Activated CD8-positive, alpha-beta memory T cell treated with anti-CD3 and anti-CD28 coated beads, Interleukin-2, amount 10 ng/mL, durations not matched to agents 7 days and 5 days (primary cell): Measurements from ENCODE around the gene PRKCB. TPM values are rescaled to one million over a fixed set of nuclear protein-coding genes. Genes with fewer than 3 reads are reported as not detected.
A peak's percentile ranks its signal among the peaks of the same experiment; 100 is the strongest.

Source experiments
- ATAC-seq: fragments of 150-1000 bp; cut with Tn5 transposase; one replicate; pipeline ENCODE4 v1.10.0; 2021; ENCODE audit warnings: moderate library complexity
- CTCF ChIA-PET: fragments of 350-600 bp; sonication (Branson Sonifier 250); formaldehyde crosslinking; loops from one replicate; lab custom pipeline; 2021; ENCODE audit warnings: antibody characterized with exemption; lab: Charles Lee
- DNase-seq: peaks from one replicate; pipeline ENCODE4 v3.0.0-alpha.2; 2020
- H3K27ac Mint-ChIP-seq: one replicate; pipeline ENCODE4 v1.8.0; 2021; ENCODE audit warnings: mild to moderate bottlenecking, mixed read lengths
- H3K27me3 Mint-ChIP-seq: one replicate; pipeline ENCODE4 v1.8.0; 2021; ENCODE audit warnings: mixed read lengths
- H3K36me3 Mint-ChIP-seq: one replicate; pipeline ENCODE4 v1.8.0; 2021; ENCODE audit warnings: mild to moderate bottlenecking, mixed read lengths
- H3K4me1 Mint-ChIP-seq: one replicate; pipeline ENCODE4 v1.8.0; 2021; ENCODE audit warnings: mixed read lengths
- H3K4me3 Mint-ChIP-seq: one replicate; pipeline ENCODE4 v1.8.0; 2021; ENCODE audit warnings: mild to moderate bottlenecking, moderate library complexity, mixed read lengths
- H3K9me3 Mint-ChIP-seq: one replicate; pipeline ENCODE4 v1.8.0; 2022; ENCODE audit warnings: low read depth, mixed read lengths
- microRNA-seq: library from miRNA; unstranded; fragments of <30 nt; microRNA quantifications from one replicate; pipeline ENCODE4 v1.2.0, GENCODE V29; 2022
- total RNA-seq, 2 experiments: library from RNA; stranded (reverse); gene quantifications; one replicate each; pipeline ENCODE4 v1.2.3, GENCODE V29; 2021

The PRKCB gene
- total RNA-seq, 2 experiments from 2014 or later: 98.5 to 125 TPM

DNA sequence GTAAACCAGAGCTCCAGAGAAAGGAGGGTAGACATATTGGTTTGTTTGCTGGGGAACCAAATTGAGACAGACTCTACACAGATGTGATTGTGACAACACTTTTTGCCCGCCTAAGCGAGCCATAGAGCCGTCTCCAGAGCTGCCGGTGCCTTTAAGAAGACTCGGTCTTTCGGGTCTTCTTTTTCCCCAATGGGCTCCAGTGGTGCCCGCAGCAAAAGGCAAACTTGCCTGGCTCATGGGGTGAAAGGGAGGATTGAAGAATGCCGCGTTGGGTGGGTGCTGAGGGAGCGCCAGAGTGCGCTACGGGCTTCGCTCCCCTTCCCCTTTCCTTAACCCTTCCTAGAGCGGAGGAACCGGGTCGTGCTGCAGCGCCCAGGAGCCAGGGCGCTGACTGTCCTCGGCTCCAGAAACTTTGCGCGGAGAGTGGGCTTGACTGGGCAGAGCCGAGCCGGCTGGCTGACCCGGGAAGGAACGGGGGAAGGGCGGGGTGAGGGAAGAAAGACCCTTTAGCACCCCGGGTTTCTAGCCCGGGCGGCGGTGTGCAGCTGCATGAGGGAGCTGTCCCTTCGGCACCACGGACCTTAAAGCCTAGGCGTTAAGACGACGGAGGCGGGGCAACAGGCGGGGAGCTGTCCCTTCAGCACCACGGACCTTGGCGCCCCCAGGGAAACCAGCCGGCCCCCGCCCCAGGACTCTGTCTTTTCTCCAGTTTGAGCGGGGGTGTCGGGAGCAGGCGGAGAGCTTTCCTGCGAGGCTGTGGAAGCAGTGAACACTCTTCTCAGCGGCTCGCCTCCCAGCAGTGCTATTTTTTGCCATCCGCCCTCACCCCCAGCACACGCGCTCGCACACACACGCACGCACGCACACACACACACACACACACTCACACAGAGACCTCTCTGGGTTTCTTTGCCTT, 419.9 kb downstream of the PRKCB start, which contains the start of gene CACNG3:
CACNG3 (plus strand) TSS at position 880 of the 916 bp plus-strand sequence. CDS start 420 bp downstream, outside the sequence.
- H3K27me3 Mint-ChIP-seq: peaks cover 65% of the 10 kb centered on the region
- peak; percentile 88 for ATAC-seq
- H3K4me3 Mint-ChIP-seq: no peak within 1 kb of the TSS
- peak; percentile 83 for DNase-seq
- H3K4me1 Mint-ChIP-seq: no peaks in the 10 kb centered on the region
- no peaks in the 10 kb centered on the region for H3K9me3 Mint-ChIP-seq
- no peaks in the 10 kb centered on the region for H3K36me3 Mint-ChIP-seq
- CTCF ChIA-PET: interaction anchor here (0.6 to 1.8 kb wide), 6 partner anchors 185 to 452 kb away, joined by 3 to 6 read pairs (median 4); no protein-coding TSS in a partner anchor
- no peak within 1 kb of the TSS for H3K27ac Mint-ChIP-seq

DNA sequence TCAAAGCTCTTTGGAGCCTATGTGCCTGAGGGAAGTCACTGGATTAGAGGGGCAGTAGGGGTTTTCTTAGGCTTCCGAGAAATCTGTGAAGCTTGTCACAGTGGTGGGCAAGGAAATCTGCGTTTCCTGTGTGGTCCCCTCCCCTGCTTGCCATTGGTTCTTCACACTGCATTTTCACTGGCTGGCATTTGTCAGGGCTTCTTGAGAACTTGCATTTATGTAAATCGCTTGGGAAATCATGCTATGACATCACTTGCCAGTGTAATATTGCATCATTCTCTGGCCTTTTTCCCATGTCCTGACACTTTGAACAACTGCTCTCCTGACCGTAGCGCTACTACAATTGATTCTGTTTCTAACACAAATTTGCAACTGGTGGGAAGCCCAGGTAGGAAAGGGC, 422.2 kb downstream of the PRKCB start:
- CTCF ChIA-PET: no interaction called here
- Mint-ChIP-seq H3K27me3 (peaks cover 65% of the 10 kb centered on the region), H3K36me3 (no peaks in the 10 kb centered on the region), H3K4me3 (no peak overlapping the region), H3K27ac (no peak overlapping the region), H3K4me1 (no peaks in the 10 kb centered on the region), H3K9me3 (no peaks in the 10 kb centered on the region)
- no peak for ATAC-seq
- DNase-seq: no peak

DNA sequence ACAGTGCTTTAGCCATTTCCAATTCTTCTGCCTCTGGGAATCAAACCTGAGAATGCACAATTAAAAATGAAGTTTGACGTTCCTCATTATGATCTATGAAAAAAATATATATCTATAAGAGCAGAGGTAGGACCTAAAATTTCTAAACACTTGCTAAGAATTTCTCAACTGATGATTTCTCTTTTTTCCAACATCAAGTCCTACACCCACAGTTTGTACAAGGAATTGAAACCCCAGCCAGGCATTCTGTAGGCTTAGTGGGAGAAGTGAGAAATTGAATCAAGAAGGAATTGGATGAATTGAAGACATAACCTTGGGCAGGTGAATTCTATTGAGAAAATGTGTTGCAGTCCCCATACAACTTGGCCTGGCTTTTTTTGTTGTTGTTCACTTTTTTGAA, 423.0 kb downstream of the PRKCB start:
- Mint-ChIP-seq H3K4me3 (no peak overlapping the region), H3K36me3 (no peaks in the 10 kb centered on the region), H3K27me3 (peaks cover 59% of the 10 kb centered on the region), H3K27ac (no peak overlapping the region), H3K9me3 (no peaks in the 10 kb centered on the region), H3K4me1 (no peaks in the 10 kb centered on the region)
- ATAC-seq (no peak), DNase-seq (no peak)
- CTCF ChIA-PET: no interaction called here

DNA sequence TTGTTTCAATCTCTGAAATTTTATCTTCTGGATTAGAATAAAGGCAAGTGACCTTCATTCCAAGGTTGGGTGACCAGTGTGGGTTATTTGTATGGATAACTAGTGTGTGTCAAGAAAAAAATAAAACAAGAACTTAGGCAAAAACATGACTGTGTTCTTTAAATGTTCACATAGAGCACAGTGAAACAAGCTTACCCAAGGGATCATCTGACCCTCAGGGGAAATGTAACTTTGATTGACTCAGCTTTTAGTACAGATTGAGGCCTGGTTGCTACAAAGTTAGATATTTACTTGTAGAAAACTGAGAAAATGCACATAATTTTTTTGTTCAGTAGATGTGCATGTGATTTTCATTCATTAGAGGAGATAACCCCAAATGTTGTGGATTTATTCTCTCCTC, 427.0 kb downstream of the PRKCB start:
- Mint-ChIP-seq H3K27me3 (peaks cover 20% of the 10 kb centered on the region), H3K4me3 (no peak overlapping the region), H3K9me3 (no peaks in the 10 kb centered on the region), H3K27ac (no peak overlapping the region), H3K36me3 (no peaks in the 10 kb centered on the region), H3K4me1 (no peaks in the 10 kb centered on the region)
- DNase-seq (no peak), ATAC-seq (no peak)
- CTCF ChIA-PET: no interaction called here

Small RNAs within 50 kb of the gene (microRNA-seq; reads per million reads assigned to microRNA genes)
- gene MIR1273H: not detected

Other genes with a start within 250 kb of the PRKCB start
- 100 to 1,000 TPM in 1 of 2 experiments, 10 to 100 TPM in 1; 90.2 to 111 TPM for gene NDUFAB1, start 239.7 kb upstream of the PRKCB start, total RNA-seq
- gene PALB2, start 194.7 kb upstream of the PRKCB start, total RNA-seq: 10 to 100 TPM; 23.0 to 26.4 TPM
- gene DCTN5, start 194.5 kb upstream of the PRKCB start, total RNA-seq: 10 to 100 TPM; 80.4 to 95.9 TPM
- gene PLK1, start 157.1 kb upstream of the PRKCB start, total RNA-seq: 100 to 1,000 TPM; 132 to 135 TPM
- gene ERN2, start 122.8 kb upstream of the PRKCB start, total RNA-seq: not detected
- gene CHP2, start 81.0 kb upstream of the PRKCB start, total RNA-seq: not detected